Measurements from ENCODE around the gene NFKBIB. TPM values are rescaled to one million over a fixed set of nuclear protein-coding genes. Genes with fewer than 3 reads are reported as not detected.

Gene NFKBIB
- total and polyA plus RNA-seq, 2 of the 8 experiments (the other 6 are each of a cell fraction or from before 2014, with no cell fraction given) = 37.3 to 44.1 TPM

DNA sequence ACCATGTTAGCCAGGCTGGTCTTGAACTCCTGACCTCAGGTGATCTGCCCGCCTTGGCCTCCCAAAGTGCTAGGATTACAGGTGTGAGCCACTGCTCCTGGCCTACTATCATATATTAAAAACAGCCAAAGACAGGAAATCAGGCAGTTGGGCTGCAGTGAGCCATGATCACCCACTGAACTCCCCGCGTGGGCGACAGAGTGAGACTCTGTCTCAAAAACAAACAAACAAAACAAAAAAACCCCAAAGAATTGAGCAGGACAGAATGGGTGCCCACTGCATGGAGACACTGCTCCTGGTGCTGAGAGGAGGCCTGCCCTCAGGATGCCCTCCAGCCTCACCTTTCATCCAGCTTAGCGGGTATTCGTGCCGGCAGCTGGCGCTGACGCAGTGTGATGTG, 16.5 kb upstream of the NFKBIB start:
- H3K79me2 ChIP-seq (ENCODE audit: control insufficient read depth in 1 of 2, insufficient read depth in 2 of 2, low read length in 2 of 2) = no peaks in the 10 kb centered on the region
- H3K27ac ChIP-seq (ENCODE audit: low read depth, low read length) = no peak overlapping the region
- peak overlapping the region; percentile 72; the same call in 1 of the 2 replicates for H2BK15ac ChIP-seq (ENCODE audit: low read length)
- no peaks in the 10 kb centered on the region for H3K79me1 ChIP-seq (ENCODE audit: low read depth, low read length)
- H3K18ac ChIP-seq (ENCODE audit: extremely low read depth, low read length) = no peak overlapping the region
- no peak overlapping the region for H3K23ac ChIP-seq (ENCODE audit: insufficient read length)
- peak overlapping the region; percentile 78 for H3K4ac ChIP-seq (replicated peaks; ENCODE audit: insufficient read length, low read depth, low read length)
- H4K8ac ChIP-seq (ENCODE audit: extremely low read depth, insufficient read depth, low read length) = no peak overlapping the region
- H3K4me2 ChIP-seq (ENCODE audit: insufficient read depth in 1 of 2, low read depth in 2 of 2, low read length in 2 of 2) = no peak overlapping the region
- H2AFZ ChIP-seq (ENCODE audit: low read length) = no peak overlapping the region
- H3K36me3 ChIP-seq (ENCODE audit: control insufficient read depth in 2 of 4, insufficient read depth in 4 of 4, low read length in 3 of 4) = no peaks in the 10 kb centered on the region
- H2BK120ac ChIP-seq (replicated peaks; ENCODE audit: low read depth, low read length) = no peak overlapping the region
- H2BK12ac ChIP-seq (ENCODE audit: low read depth, low read length) = no peak overlapping the region
- 92% methylated on average over 9 of the region's 9 CpGs; no CpG with 5 or more reads in 1 of the 2 experiments for WGBS, 2 experiments (ENCODE audit: extremely low coverage in 1 of 2, insufficient coverage in 1 of 2, insufficient read length in 1 of 2, insufficient replicate concordance in 2 of 2, low coverage in 1 of 2, low lambda C conversion rate in 2 of 2, missing lambda C conversion rate in 1 of 2)
- no peak overlapping the region for H2BK20ac ChIP-seq (ENCODE audit: low read length)
- H2AK5ac ChIP-seq (ENCODE audit: low read depth, low read length) = no peak overlapping the region
- no peak overlapping the region for H3K14ac ChIP-seq (ENCODE audit: insufficient read length)
- CTCF ChIA-PET (ENCODE audit: partially characterized antibody) = interaction anchor here (0.7 to 1.8 kb wide), 5 partner anchors 11 to 50 kb away, joined by 3 to 8 read pairs (median 5); no protein-coding TSS in a partner anchor
- H2BK5ac ChIP-seq (ENCODE audit: low read depth, low read length) = no peak overlapping the region
- H3K9ac ChIP-seq (replicated peaks in 1 of 4; ENCODE audit: extremely low read depth in 1 of 4, low read depth in 3 of 4, low read length in 3 of 4) = no peak overlapping the region
- no peaks in the 10 kb centered on the region for H3K9me3 ChIP-seq (ENCODE audit: insufficient read depth in 2 of 2, low read depth in 1 of 2, low read length in 1 of 2)
- peaks cover 0 to 3% (median under 1%) of the 10 kb centered on the region in 4 experiments; a peak in 5 of 7 replicates for H3K4me1 ChIP-seq (replicated peaks in 1 of 4; ENCODE audit: control insufficient read depth in 3 of 4, insufficient read depth in 4 of 4, low read length in 3 of 4)
- no peaks in the 10 kb centered on the region for H3K23me2 ChIP-seq (ENCODE audit: low read depth, low read length)
- FAIRE-seq (no peak), DNase-seq (ENCODE audit: low read depth in 1 of 2, low spot score in 2 of 2) (no peak)
- H4K20me1 ChIP-seq (replicated peaks in 1 of 2; ENCODE audit: control insufficient read depth in 1 of 2, insufficient read depth in 2 of 2, low read length in 2 of 2) = no peaks in the 10 kb centered on the region
- H4K91ac ChIP-seq (replicated peaks; ENCODE audit: insufficient read length, low read length) = no peak overlapping the region
- no peaks in the 10 kb centered on the region for H3K27me3 ChIP-seq (replicated peaks in 1 of 4; ENCODE audit: control insufficient read depth in 3 of 4, extremely low read depth in 1 of 4, insufficient read depth in 3 of 4, low read length in 3 of 4)
- H3K4me3 ChIP-seq (ENCODE audit: extremely low read depth in 1 of 4, insufficient read depth in 2 of 4, low read depth in 3 of 4, low read length in 4 of 4) = no peak overlapping the region
- H4K5ac ChIP-seq (ENCODE audit: insufficient read length, low read depth, low read length) = no peak overlapping the region
- no peak overlapping the region for H3K56ac ChIP-seq (replicated peaks; ENCODE audit: insufficient read length, low read depth, low read length)
- POLR2A ChIA-PET (ENCODE audit: partially characterized antibody) = interaction anchor here (0.6 to 0.9 kb wide), 2 partner anchors 17 to 164 kb away, joined by 4 to 5 read pairs; partner anchors contain the start of gene NFKBIB
- TF ChIP-seq SRF (IDR thresholded peaks at IDR 0.05; ENCODE audit: low read depth, low read length) (no peak), MAFK (IDR thresholded peaks at IDR 0.05; ENCODE audit: low read depth, low read length) (no peak), RFX5 (IDR thresholded peaks at IDR 0.05; ENCODE audit: borderline replicate concordance, low read depth, low read length) (no peak), POLR2AphosphoS5 (IDR thresholded peaks at IDR 0.05; ENCODE audit: low read depth, low read length) (no peak), CBX5 (IDR thresholded peaks at IDR 0.05; ENCODE audit: low read depth, low read length) (no peak), HDAC6 (IDR thresholded peaks at IDR 0.05; ENCODE audit: low read depth, low read length) (no peak), EGR1 (IDR thresholded peaks at IDR 0.05; ENCODE audit: borderline replicate concordance, low read depth, low read length) (no peak), JUN (IDR thresholded peaks at IDR 0.05; ENCODE audit: low read depth, low read length) (no peak), BCL11A (IDR thresholded peaks at IDR 0.05; ENCODE audit: low read depth in 2 of 2, low read length in 2 of 2) (no peak), KDM1A (IDR thresholded peaks at IDR 0.05; ENCODE audit: borderline replicate concordance, low read length) (no peak), NRF1 (IDR thresholded peaks at IDR 0.05; ENCODE audit: low read depth, low read length) (no peak), RNF2 (IDR thresholded peaks at IDR 0.05; ENCODE audit: borderline replicate concordance, low read depth, low read length, missing control alignments, poor library complexity, severe bottlenecking) (no peak)
- TF ChIP-seq, protein P1, sequence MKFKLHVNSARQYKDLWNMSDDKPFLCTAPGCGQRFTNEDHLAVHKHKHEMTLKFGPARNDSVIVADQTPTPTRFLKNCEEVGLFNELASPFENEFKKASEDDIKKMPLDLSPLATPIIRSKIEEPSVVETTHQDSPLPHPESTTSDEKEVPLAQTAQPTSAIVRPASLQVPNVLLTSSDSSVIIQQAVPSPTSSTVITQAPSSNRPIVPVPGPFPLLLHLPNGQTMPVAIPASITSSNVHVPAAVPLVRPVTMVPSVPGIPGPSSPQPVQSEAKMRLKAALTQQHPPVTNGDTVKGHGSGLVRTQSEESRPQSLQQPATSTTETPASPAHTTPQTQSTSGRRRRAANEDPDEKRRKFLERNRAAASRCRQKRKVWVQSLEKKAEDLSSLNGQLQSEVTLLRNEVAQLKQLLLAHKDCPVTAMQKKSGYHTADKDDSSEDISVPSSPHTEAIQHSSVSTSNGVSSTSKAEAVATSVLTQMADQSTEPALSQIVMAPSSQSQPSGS (IDR thresholded peaks at IDR 0.05; ENCODE audit: low read length) = no peak

Measured in H1 (cell line).